GM12878 (cell line): Measurements from ENCODE around the gene DUSP22. TPM values are rescaled to one million over a fixed set of nuclear protein-coding genes. Genes with fewer than 3 reads are reported as not detected.

ENCODE experiments used
- CBX3 ChIP-seq: fragments of 200-600 bp; sonication (generic); IDR thresholded peaks from 2 replicates; pipeline ENCODE4 v1.6.1; 2016; ENCODE audit warnings: low read depth, borderline replicate concordance
- DPF2 ChIP-seq: fragments of 450-650 bp; IDR thresholded peaks from 2 replicates; pipeline ENCODE4 v1.6.1; 2017; ENCODE audit warnings: mild to moderate bottlenecking
- HDGF ChIP-seq: fragments of 450-650 bp; IDR thresholded peaks from 2 replicates; pipeline ENCODE4 v1.6.1; 2016; ENCODE audit warnings: antibody characterized with exemption
- LARP7 ChIP-seq: fragments of 450-650 bp; IDR thresholded peaks from 2 replicates; pipeline ENCODE4 v1.6.1; 2017; ENCODE audit warnings: mild to moderate bottlenecking
- NBN ChIP-seq: fragments of 450-650 bp; IDR thresholded peaks from 2 replicates; pipeline ENCODE4 v1.6.1; 2016
- NR2F1 ChIP-seq: fragments of 450-650 bp; conservative IDR thresholded peaks from 2 replicates; pipeline ENCODE4 v1.6.1; 2017; ENCODE audit warnings: mild to moderate bottlenecking
- PAX8 ChIP-seq: fragments of 450-650 bp; IDR thresholded peaks from 2 replicates; pipeline ENCODE4 v1.6.1; 2017; ENCODE audit warnings: mild to moderate bottlenecking, moderate library complexity
- POLR2AphosphoS5 ChIP-seq: IDR thresholded peaks from 2 replicates; pipeline ENCODE4 v1.6.1; 2011; ENCODE audit warnings: mild to moderate bottlenecking, low read length, inconsistent platforms
- USF2 ChIP-seq: IDR thresholded peaks from 2 replicates; pipeline ENCODE4 v1.6.1; 2011; ENCODE audit warnings: low read depth, low read length, improper control_type of control experiment, borderline replicate concordance
- WRNIP1 ChIP-seq: IDR thresholded peaks from 2 replicates; pipeline ENCODE4 v1.6.1; 2011; ENCODE audit warnings: low read depth, low read length, improper control_type of control experiment, borderline replicate concordance
- ZNF592 ChIP-seq: fragments of 450-650 bp; IDR thresholded peaks from 2 replicates; pipeline ENCODE4 v1.6.1; 2017; ENCODE audit warnings: mild to moderate bottlenecking, moderate library complexity
- polyA plus RNA-seq, 11 experiments: library from polyadenylated mRNA; depleted of rRNA in 4 of 11; unstranded in 6 of 11; stranded (reverse) in 5 of 11; fragments of >200 nt; fragmentation: Nextera tagmentation in 4 of 11; fragmentation: Illumina TruSeq in 1 of 11; extraction: Ambion mirVana in 4 of 11; extraction: Trizol in 1 of 11; gene quantifications; 1 replicate in 1 of 11; 2 replicates in 10 of 11; pipeline versions ENCODE4 v1.2.1 to v1.2.3, GENCODE V29; 2011 to 2016; ENCODE audit warnings: inconsistent platforms in 2 of 11, missing spikeins in 2 of 11, low read depth in 1 of 11
- total RNA-seq, 4 experiments: library from RNA; depleted of rRNA in 3 of 4; stranded (reverse); fragments of >200 nt in 3 of 4; fragmentation: Illumina TruSeq in 1 of 4; extraction: Trizol in 1 of 4; gene quantifications; 2 replicates each; pipeline versions ENCODE4 v1.2.1 to v1.2.3, GENCODE V29; 2013 to 2021
- TF ChIP-seq, protein P1 (sequence below): fragments of 450-650 bp; formaldehyde crosslinking; IDR thresholded peaks from 2 replicates; pipeline ENCODE4 v1.4.0; 2022; ENCODE audit warnings: mild to moderate bottlenecking, moderate library complexity
- TF ChIP-seq, protein P2 (sequence below): IDR thresholded peaks from 2 replicates; pipeline ENCODE4 v1.6.1; 2012; ENCODE audit warnings: low read depth, low read length, improper control_type of control experiment

DUSP22 gene
- total and polyA plus RNA-seq, 10 of the 15 experiments (the other 5 are each of a cell fraction or from before 2014, with no cell fraction given) = 78.9 to 156 (median 107) TPM

DNA sequence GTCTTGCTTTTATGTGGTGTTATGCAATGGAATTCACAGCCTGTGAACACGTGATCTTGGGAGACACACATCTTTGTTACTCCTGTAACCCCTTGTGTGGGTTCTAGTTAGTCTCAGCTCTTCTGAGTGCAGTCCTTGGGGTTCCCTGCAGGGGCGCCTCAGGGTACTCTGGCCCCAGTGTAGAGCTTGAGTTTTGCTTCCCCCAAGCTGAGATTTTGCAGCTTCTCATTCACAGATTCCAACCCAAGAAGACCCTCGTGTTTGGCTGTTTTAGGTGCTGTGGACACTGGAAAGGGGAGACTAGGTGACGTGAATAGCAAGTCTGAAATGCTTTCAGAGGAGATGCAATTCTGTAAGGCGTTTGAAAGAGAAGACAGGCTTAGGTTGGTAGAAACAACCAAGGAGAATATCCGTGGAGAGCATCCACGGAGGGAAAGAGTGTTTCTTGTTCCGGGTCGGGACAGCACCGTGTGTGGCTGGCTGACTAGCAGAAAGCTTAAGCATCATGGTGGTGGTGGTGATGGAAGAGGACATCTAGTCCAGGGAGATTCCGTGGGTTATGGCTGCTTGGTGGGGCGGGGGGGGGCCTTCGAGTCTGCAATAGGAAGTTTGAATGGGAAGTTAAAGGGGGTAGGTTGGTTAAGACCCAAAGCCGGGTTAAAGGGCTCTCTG is 30.1 kb downstream of the DUSP22 start (continued):
- TF ChIP-seq ZNF592 (0 out of 2 replicates have a peak, but pooled peaks have one; percentile 16), USF2 (no peak), WRNIP1 (no peak), PAX8 (no peak), CBX3 (no peak), DPF2 (no peak), LARP7 (0 out of 2 replicates have a peak, but pooled peaks have one; percentile 37), NBN (0 out of 2 replicates have a peak, but pooled peaks have one; percentile 13), NR2F1 (no peak), POLR2AphosphoS5 (peak; percentile 8), HDGF (peak; percentile 28; the same call in 1 of the 2 replicates)
- TF ChIP-seq, protein P1, sequence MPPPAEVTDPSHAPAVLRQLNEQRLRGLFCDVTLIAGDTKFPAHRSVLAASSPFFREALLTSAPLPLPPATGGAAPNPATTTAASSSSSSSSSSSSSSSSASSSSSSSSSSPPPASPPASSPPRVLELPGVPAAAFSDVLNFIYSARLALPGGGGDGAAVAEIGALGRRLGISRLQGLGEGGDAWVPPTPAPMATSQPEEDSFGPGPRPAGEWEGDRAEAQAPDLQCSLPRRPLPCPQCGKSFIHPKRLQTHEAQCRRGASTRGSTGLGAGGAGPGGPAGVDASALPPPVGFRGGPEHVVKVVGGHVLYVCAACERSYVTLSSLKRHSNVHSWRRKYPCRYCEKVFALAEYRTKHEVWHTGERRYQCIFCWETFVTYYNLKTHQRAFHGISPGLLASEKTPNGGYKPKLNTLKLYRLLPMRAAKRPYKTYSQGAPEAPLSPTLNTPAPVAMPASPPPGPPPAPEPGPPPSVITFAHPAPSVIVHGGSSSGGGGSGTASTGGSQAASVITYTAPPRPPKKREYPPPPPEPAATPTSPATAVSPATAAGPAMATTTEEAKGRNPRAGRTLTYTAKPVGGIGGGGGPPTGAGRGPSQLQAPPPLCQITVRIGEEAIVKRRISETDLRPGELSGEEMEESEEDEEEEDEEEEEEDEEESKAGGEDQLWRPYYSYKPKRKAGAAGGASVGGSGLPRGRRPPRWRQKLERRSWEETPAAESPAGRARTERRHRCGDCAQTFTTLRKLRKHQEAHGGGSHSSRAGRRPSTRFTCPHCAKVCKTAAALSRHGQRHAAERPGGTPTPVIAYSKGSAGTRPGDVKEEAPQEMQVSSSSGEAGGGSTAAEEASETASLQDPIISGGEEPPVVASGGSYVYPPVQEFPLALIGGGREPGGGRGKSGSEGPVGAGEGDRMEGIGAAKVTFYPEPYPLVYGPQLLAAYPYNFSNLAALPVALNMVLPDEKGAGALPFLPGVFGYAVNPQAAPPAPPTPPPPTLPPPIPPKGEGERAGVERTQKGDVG (CRISPR knock-in tag) = no peak
- TF ChIP-seq, protein P2, sequence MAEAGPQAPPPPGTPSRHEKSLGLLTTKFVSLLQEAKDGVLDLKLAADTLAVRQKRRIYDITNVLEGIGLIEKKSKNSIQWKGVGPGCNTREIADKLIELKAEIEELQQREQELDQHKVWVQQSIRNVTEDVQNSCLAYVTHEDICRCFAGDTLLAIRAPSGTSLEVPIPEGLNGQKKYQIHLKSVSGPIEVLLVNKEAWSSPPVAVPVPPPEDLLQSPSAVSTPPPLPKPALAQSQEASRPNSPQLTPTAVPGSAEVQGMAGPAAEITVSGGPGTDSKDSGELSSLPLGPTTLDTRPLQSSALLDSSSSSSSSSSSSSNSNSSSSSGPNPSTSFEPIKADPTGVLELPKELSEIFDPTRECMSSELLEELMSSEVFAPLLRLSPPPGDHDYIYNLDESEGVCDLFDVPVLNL = 0 out of 2 replicates have a peak, but pooled peaks have one; percentile 21
